DOHH2 (cell line): ENCODE data around the gene AFMID.

Source experiments
- H3F3A ChIP-seq: fragments of 200-600 bp; sonication (generic), shearing (Covaris generic); 2 replicates; pipeline ENCODE4 v1.6.0; 2016; ENCODE audit warnings: antibody characterized with exemption, mild to moderate bottlenecking; ENCODE audit not compliant: control insufficient read depth, insufficient read depth
- H3K27ac ChIP-seq: fragments of 200-600 bp; sonication (generic); 2 replicates; pipeline ENCODE4 v1.5.1; 2014; ENCODE audit warnings: low read depth, mild to moderate bottlenecking, low read length, moderate library complexity
- H3K27me3 ChIP-seq: fragments of 200-600 bp; sonication (generic); 2 replicates; pipeline ENCODE4 v1.6.1; 2014; ENCODE audit warnings: mild to moderate bottlenecking, low read length, mixed read lengths; ENCODE audit not compliant: control insufficient read depth
- H3K36me3 ChIP-seq: fragments of 200-600 bp; sonication (generic); 2 replicates; pipeline ENCODE4 v1.6.1; 2014; ENCODE audit warnings: mild to moderate bottlenecking, low read length, moderate library complexity, mixed read lengths; ENCODE audit not compliant: control insufficient read depth
- H3K4me1 ChIP-seq: fragments of 200-600 bp; sonication (generic); 2 replicates; pipeline ENCODE4 v1.6.1; 2014; ENCODE audit warnings: mild to moderate bottlenecking, low read length, mixed read lengths; ENCODE audit not compliant: control insufficient read depth
- H3K4me2 ChIP-seq: fragments of 200-600 bp; sonication (generic); 2 replicates; pipeline ENCODE4 v1.6.0; 2014; ENCODE audit warnings: mild to moderate bottlenecking, low read length, moderate library complexity
- H3K4me3 ChIP-seq: fragments of 200-600 bp; sonication (generic); 2 replicates; pipeline ENCODE4 v1.5.1; 2014; ENCODE audit warnings: mild to moderate bottlenecking, low read length, mixed read lengths
- H3K79me2 ChIP-seq: fragments of 200-600 bp; sonication (generic); 2 replicates; pipeline ENCODE4 v1.6.1; 2014; ENCODE audit warnings: mild to moderate bottlenecking, low read length, mixed read lengths; ENCODE audit not compliant: control insufficient read depth
- H3K9me2 ChIP-seq: fragments of 200-600 bp; sonication (generic); replicated peaks from 2 replicates; pipeline ENCODE4 v1.6.1; 2014; ENCODE audit warnings: mild to moderate bottlenecking, low read length, mixed read lengths; ENCODE audit not compliant: control insufficient read depth
- H3K9me3 ChIP-seq: fragments of 200-600 bp; sonication (generic); 2 replicates; pipeline ENCODE4 v1.6.1; 2014; ENCODE audit warnings: antibody characterized with exemption, low read length, mixed read lengths; ENCODE audit not compliant: control insufficient read depth, insufficient read depth
- H4K20me1 ChIP-seq: fragments of 200-600 bp; sonication (generic); 2 replicates; pipeline ENCODE4 v1.6.0; 2014; ENCODE audit warnings: low read depth, mild to moderate bottlenecking, antibody characterized with exemption, low read length, moderate library complexity; ENCODE audit not compliant: control insufficient read depth, insufficient read depth
- EZH2phosphoT487 ChIP-seq: fragments of 200-600 bp; sonication (generic); IDR thresholded peaks from 2 replicates; pipeline ENCODE4 v1.6.1; 2017; ENCODE audit warnings: borderline replicate concordance, mild to moderate bottlenecking, antibody characterized with exemption, low read length, moderate library complexity, mixed read lengths
- TF ChIP-seq, protein P1 (sequence below): fragments of 200-600 bp; sonication (generic); IDR thresholded peaks from one replicate; pipeline ENCODE4 v1.5.1; 2014; ENCODE audit warnings: antibody characterized with exemption, mild to moderate bottlenecking, low read depth, low read length; ENCODE audit not compliant: poor library complexity, severe bottlenecking

AFMID gene

DNA sequence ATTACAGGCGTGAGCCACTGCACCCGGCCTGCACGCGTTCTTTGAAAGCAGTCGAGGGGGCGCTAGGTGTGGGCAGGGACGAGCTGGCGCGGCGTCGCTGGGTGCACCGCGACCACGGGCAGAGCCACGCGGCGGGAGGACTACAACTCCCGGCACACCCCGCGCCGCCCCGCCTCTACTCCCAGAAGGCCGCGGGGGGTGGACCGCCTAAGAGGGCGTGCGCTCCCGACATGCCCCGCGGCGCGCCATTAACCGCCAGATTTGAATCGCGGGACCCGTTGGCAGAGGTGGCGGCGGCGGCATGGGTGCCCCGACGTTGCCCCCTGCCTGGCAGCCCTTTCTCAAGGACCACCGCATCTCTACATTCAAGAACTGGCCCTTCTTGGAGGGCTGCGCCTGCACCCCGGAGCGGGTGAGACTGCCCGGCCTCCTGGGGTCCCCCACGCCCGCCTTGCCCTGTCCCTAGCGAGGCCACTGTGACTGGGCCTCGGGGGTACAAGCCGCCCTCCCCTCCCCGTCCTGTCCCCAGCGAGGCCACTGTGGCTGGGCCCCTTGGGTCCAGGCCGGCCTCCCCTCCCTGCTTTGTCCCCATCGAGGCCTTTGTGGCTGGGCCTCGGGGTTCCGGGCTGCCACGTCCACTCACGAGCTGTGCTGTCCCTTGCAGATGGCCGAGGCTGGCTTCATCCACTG lies 27.0 kb downstream of the AFMID start, which contains the start of gene BIRC5:
Gene BIRC5 (plus strand): TSS at position 238 of the 690 bp plus-strand sequence. CDS start 64 bp downstream, at position 302.
- TF ChIP-seq, protein P1, sequence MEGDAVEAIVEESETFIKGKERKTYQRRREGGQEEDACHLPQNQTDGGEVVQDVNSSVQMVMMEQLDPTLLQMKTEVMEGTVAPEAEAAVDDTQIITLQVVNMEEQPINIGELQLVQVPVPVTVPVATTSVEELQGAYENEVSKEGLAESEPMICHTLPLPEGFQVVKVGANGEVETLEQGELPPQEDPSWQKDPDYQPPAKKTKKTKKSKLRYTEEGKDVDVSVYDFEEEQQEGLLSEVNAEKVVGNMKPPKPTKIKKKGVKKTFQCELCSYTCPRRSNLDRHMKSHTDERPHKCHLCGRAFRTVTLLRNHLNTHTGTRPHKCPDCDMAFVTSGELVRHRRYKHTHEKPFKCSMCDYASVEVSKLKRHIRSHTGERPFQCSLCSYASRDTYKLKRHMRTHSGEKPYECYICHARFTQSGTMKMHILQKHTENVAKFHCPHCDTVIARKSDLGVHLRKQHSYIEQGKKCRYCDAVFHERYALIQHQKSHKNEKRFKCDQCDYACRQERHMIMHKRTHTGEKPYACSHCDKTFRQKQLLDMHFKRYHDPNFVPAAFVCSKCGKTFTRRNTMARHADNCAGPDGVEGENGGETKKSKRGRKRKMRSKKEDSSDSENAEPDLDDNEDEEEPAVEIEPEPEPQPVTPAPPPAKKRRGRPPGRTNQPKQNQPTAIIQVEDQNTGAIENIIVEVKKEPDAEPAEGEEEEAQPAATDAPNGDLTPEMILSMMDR, result no peak
- no peak for TF ChIP-seq EZH2phosphoT487
- H3K9me2 ChIP-seq, result no peaks in the 10 kb centered on the region
- H4K20me1 ChIP-seq, result 0 out of 2 replicates have a peak, but pooled peaks cover 3% of the 10 kb centered on the region
- H3K36me3 ChIP-seq, result peaks cover 40% of the 10 kb centered on the region
- peaks cover 17% of the 10 kb centered on the region for H3K4me1 ChIP-seq
- peaks cover 41% of the 10 kb centered on the region for H3K79me2 ChIP-seq
- H3K4me3 ChIP-seq, result peak within 1 kb of the TSS; percentile 98
- peak within 1 kb of the TSS; percentile 68 for H3K27ac ChIP-seq
- H3K9me3 ChIP-seq, result no peaks in the 10 kb centered on the region
- peak within 1 kb of the TSS; percentile 78 for H3K4me2 ChIP-seq
- H3F3A ChIP-seq, result no peaks in the 10 kb centered on the region
- H3K27me3 ChIP-seq, result no peaks in the 10 kb centered on the region

DNA sequence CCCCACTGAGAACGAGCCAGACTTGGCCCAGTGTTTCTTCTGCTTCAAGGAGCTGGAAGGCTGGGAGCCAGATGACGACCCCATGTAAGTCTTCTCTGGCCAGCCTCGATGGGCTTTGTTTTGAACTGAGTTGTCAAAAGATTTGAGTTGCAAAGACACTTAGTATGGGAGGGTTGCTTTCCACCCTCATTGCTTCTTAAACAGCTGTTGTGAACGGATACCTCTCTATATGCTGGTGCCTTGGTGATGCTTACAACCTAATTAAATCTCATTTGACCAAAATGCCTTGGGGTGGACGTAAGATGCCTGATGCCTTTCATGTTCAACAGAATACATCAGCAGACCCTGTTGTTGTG lies 27.5 kb downstream of the AFMID start:
- Histone ChIP-seq H4K20me1 (0 out of 2 replicates have a peak, but pooled peaks cover 3% of the 10 kb centered on the region), H3K9me2 (no peaks in the 10 kb centered on the region), H3K36me3 (peaks cover 45% of the 10 kb centered on the region), H3K27me3 (no peaks in the 10 kb centered on the region), H3K4me3 (peak overlapping the region; percentile 98), H3K4me2 (peak overlapping the region; percentile 78), H3K27ac (peak overlapping the region; percentile 68), H3K79me2 (peaks cover 46% of the 10 kb centered on the region), H3K4me1 (peaks cover 17% of the 10 kb centered on the region), H3K9me3 (no peaks in the 10 kb centered on the region), H3F3A (0 out of 2 replicates have a peak, but pooled peaks cover 3% of the 10 kb centered on the region)
- no peak for TF ChIP-seq EZH2phosphoT487
- TF ChIP-seq, protein P1, result no peak

DNA sequence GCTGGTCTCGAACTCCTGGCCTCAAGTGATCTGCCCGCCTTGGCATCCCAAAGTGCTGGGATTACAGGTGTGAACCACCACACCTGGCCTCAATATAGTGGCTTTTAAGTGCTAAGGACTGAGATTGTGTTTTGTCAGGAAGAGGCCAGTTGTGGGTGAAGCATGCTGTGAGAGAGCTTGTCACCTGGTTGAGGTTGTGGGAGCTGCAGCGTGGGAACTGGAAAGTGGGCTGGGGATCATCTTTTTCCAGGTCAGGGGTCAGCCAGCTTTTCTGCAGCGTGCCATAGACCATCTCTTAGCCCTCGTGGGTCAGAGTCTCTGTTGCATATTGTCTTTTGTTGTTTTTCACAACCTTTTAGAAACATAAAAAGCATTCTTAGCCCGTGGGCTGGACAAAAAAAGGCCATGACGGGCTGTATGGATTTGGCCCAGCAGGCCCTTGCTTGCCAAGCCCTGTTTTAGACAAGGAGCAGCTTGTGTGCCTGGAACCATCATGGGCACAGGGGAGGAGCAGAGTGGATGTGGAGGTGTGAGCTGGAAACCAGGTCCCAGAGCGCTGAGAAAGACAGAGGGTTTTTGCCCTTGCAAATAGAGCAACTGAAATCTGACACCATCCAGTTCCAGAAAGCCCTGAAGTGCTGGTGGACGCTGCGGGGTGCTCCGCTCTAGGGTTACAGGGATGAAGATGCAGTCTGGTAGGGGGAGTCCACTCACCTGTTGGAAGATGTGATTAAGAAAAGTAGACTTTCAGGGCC lies 32.4 kb downstream of the AFMID start:
- TF ChIP-seq, protein P1, result no peak
- TF ChIP-seq EZH2phosphoT487, result no peak
- Histone ChIP-seq H4K20me1 (0 out of 2 replicates have a peak, but pooled peaks cover 3% of the 10 kb centered on the region), H3F3A (peaks cover 15% of the 10 kb centered on the region), H3K4me1 (peaks cover 14% of the 10 kb centered on the region), H3K36me3 (peaks cover 84% of the 10 kb centered on the region), H3K27ac (no peak overlapping the region), H3K79me2 (peaks cover 47% of the 10 kb centered on the region), H3K4me3 (no peak overlapping the region), H3K27me3 (no peaks in the 10 kb centered on the region), H3K9me2 (no peaks in the 10 kb centered on the region), H3K4me2 (no peak overlapping the region), H3K9me3 (no peaks in the 10 kb centered on the region)
